Kidney (tissue), 14 donors: Measurements from ENCODE around the gene ELFN2. TPM values are rescaled to one million over a fixed set of nuclear protein-coding genes. Genes with fewer than 3 reads are reported as not detected.
"Not testable (repeated sequence)": the region's sequence is repeated elsewhere in the genome, so short reads cannot be mapped to it uniquely, and the experiment has no call there.

ENCODE experiments used
- DNase-seq, 5 donors: peaks; one replicate each; pipeline ENCODE4 v3.0.0-alpha.2; 2013 to 2020
- FAIRE-seq: peaks from 2 replicates; lab custom pipeline; 2012; peaks lifted over from hg19 to GRCh38; lab: Jason Lieb, UNC
- H3K27ac ChIP-seq, 2 donors: one replicate each; pipeline ENCODE4 v1.7.0; 2013; ENCODE audit warnings: low read depth in 2 of 2, low read length in 2 of 2, inconsistent platforms in 1 of 2
- H3K27me3 ChIP-seq: one replicate; pipeline ENCODE4 v1.7.1; 2013; ENCODE audit warnings: low read length, inconsistent platforms; ENCODE audit not compliant: control insufficient read depth, insufficient read depth
- H3K36me3 ChIP-seq, 3 donors: one replicate each; pipeline versions ENCODE4 v1.7.0 to v1.7.1; 2013; ENCODE audit warnings: low read length in 3 of 3, control low read depth in 1 of 3, inconsistent platforms in 1 of 3; ENCODE audit not compliant: insufficient read depth in 3 of 3, control insufficient read depth in 2 of 3
- H3K4me1 ChIP-seq, 3 donors: one replicate each; pipeline versions ENCODE4 v1.7.0 to v1.7.1; 2013; ENCODE audit warnings: low read length in 3 of 3, inconsistent platforms in 1 of 3, low read depth in 1 of 3; ENCODE audit not compliant: control insufficient read depth in 2 of 3, insufficient read depth in 2 of 3
- H3K4me3 ChIP-seq, 3 donors: one replicate each; pipeline versions ENCODE4 v1.7.0 to v1.8.1; 2013; ENCODE audit warnings: low read length in 3 of 3, control low read depth in 1 of 3, inconsistent platforms in 1 of 3
- H3K9ac ChIP-seq, 3 donors: one replicate each; pipeline versions ENCODE4 v1.7.0 to v1.7.1; 2013; ENCODE audit warnings: low read length in 3 of 3, control low read depth in 1 of 3, inconsistent platforms in 1 of 3
- H3K9me3 ChIP-seq, 3 donors: one replicate each; pipeline versions ENCODE4 v1.7.0 to v1.7.1; 2013; ENCODE audit warnings: low read length in 3 of 3, control low read depth in 1 of 3, inconsistent platforms in 1 of 3; ENCODE audit not compliant: control insufficient read depth in 2 of 3, insufficient read depth in 1 of 3
- intact Hi-C: fragments of 100-400 bp; cut with DNase I; formaldehyde crosslinking; loops from one replicate; pipeline ENCODE4 v1.11.1; 2022
- polyA plus RNA-seq: library from polyadenylated mRNA; stranded (reverse); fragments of 350-450 nt; fragmentation: Illumina TruSeq; extraction: RNeasy Lipid Tissue Mini Kit (QIAGEN cat#74804); gene quantifications from one replicate; pipeline ENCODE4 v1.2.3, GENCODE V29; 2014; ENCODE audit warnings: low read depth, low replicate concordance; ENCODE audit not compliant: insufficient read depth
- total RNA-seq: library from RNA; stranded (reverse); fragmentation: NEBNext Ultra II Directional; extraction: Animal tissue kit (Norgen Biotek cat#: 25700); gene quantifications from one replicate; pipeline ENCODE4 v1.2.1, GENCODE V29; 2021
- TF ChIP-seq, protein P1 (sequence below): IDR thresholded peaks from 3 replicates; pipeline ENCODE4 v1.5.1; 2012; ENCODE audit warnings: mild to moderate bottlenecking, moderate library complexity, borderline replicate concordance; ENCODE audit not compliant: insufficient read depth; ENCODE audit errors: extremely low read depth
- donor health status: control.
- donor health status: control.
- donor health status: control.
- donor health status: control.
- donor health status: control.
- donor health status: DM: yes; HTN: yes; CAD: no.
- donor health status: Normal renal cell carcinoma (clear cell type).

The ELFN2 gene
- total and polyA plus RNA-seq, 2 donors from 2014 or later = 0.19 to 4.6 TPM

DNA sequence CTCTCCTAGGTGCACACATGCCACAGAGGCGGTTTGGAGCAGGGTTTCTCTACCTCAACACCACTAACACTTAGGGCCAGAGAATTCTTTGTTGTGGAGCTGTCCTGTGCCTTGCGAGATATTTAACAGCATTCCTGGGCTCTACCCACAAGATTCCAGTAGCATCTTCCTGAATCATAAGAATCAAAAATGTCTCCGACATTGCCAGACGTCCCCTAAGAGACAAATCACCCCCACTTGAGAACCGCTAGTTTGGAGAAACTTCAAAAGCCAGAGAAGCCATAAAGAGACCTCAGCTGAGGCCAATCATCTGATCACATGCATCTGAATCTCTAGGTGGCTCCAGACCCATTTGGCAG is 42.8 kb upstream of the ELFN2 start:
- H3K27me3 ChIP-seq = no peaks in the 10 kb centered on the region
- FAIRE-seq = no peak

DNA sequence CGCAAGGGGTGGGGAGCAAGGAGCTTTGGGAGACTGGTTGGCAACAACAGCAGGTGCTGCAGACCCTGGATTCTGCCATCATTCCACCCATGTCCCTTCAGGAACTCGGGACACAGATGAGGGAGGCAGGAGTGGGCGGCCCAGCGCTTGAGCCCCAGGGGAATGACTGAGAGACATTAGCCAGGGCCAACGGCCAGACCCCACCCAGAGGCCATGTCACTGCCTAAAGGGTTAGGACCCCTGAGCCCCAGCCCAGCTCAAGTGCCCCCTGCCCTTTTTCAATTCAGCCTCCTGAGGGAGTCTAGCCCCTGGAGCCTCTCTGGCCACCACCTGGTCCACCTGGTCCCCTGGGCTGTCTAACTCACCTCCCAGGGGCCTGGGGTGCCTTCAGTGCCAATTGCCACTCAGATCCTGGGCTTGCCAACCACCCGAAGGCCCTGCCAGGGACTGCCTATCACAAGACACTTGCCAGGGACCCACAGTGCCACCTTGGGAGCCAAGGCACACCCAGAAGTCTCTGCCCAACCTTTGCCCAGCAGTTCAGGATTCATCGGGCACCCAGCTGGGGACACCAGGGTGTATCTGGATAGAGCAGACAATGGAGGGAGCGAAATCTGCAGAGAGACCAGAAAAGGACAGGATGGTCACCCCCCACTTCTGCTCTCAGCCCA is 42.3 kb upstream of the ELFN2 start:
- no peak overlapping the region for H3K27ac ChIP-seq
- DNase-seq (no peak), FAIRE-seq (no peak)
- no peaks in the 10 kb centered on the region for H3K4me1 ChIP-seq
- no peaks in the 10 kb centered on the region for H3K9me3 ChIP-seq
- no peaks in the 10 kb centered on the region for H3K36me3 ChIP-seq
- no peak overlapping the region for H3K4me3 ChIP-seq
- TF ChIP-seq, protein P1, sequence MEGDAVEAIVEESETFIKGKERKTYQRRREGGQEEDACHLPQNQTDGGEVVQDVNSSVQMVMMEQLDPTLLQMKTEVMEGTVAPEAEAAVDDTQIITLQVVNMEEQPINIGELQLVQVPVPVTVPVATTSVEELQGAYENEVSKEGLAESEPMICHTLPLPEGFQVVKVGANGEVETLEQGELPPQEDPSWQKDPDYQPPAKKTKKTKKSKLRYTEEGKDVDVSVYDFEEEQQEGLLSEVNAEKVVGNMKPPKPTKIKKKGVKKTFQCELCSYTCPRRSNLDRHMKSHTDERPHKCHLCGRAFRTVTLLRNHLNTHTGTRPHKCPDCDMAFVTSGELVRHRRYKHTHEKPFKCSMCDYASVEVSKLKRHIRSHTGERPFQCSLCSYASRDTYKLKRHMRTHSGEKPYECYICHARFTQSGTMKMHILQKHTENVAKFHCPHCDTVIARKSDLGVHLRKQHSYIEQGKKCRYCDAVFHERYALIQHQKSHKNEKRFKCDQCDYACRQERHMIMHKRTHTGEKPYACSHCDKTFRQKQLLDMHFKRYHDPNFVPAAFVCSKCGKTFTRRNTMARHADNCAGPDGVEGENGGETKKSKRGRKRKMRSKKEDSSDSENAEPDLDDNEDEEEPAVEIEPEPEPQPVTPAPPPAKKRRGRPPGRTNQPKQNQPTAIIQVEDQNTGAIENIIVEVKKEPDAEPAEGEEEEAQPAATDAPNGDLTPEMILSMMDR = no peak
- H3K27me3 ChIP-seq = no peaks in the 10 kb centered on the region
- intact Hi-C loops = no loop called here
- H3K9ac ChIP-seq = no peak overlapping the region

More for the DNA sequence above, 42.8 kb upstream of the ELFN2 start:
- Histone ChIP-seq H3K36me3 (no peaks in the 10 kb centered on the region), H3K27ac (no peak overlapping the region), H3K9ac (no peak overlapping the region), H3K9me3 (no peaks in the 10 kb centered on the region), H3K4me3 (no peak overlapping the region), H3K4me1 (no peaks in the 10 kb centered on the region)
- TF ChIP-seq, protein P1 = no peak
- intact Hi-C loops = no loop called here
- no peak for DNase-seq

DNA sequence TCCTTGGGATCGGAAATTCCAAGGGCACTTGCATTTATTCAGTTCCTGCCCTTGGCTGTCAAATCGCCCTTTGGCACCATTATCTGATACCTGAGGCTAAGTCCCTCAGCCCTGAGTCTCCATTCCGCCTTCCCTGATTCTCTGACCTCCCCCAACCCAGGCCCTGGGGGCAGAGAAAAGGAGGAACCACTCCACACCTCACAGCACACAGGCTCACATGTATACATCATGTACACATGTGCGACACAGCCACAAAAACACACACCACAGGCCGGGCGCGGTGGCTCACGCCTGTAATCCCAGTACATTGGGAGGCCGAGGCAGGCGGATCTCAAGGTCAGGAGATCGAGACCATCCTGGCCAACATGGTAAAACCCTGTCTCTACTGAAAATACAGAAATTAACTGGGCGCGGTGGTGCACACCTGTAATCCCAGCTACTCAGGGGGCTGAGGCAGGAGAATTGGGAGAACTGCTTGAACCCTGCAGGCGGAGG is 41.0 kb upstream of the ELFN2 start:
- H3K9ac ChIP-seq, H3K27ac ChIP-seq, intact Hi-C loops, H3K9me3 ChIP-seq, H3K4me1 ChIP-seq, DNase-seq, H3K36me3 ChIP-seq, H3K27me3 ChIP-seq, FAIRE-seq, H3K4me3 ChIP-seq: not testable (repeated sequence)

DNA sequence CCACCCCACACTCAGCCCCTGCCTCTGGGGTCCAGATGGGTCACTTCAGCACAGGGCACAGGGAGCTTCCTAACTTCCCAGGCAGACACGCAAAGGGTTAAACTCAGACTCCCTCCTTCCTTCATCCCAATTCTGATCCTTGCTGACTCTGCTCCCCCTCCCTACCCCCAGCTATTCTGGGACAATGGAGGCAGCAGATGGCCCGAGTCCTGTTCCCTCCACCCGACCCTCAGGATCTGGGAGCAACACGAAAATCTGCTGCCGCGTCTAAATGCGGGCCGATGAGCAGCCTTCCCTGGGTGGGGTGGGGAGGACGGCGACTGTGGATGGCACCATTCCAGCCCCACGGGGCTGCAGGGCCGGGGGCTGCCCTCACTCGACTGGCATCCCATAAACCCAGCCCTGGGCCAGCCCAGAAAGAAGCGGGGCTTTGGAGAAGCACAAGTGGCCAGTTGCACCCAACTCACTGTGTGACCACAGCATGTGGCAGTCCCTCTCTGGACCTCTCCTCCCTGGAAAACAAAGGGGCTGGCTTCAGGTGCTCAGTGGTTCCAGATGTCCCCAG is 40.2 kb upstream of the ELFN2 start:
- no peak overlapping the region for H3K4me3 ChIP-seq
- intact Hi-C loops = no loop called here
- H3K9me3 ChIP-seq = no peaks in the 10 kb centered on the region
- TF ChIP-seq, protein P1 = no peak
- H3K4me1 ChIP-seq = no peaks in the 10 kb centered on the region
- H3K36me3 ChIP-seq = no peaks in the 10 kb centered on the region
- H3K9ac ChIP-seq = no peak overlapping the region
- FAIRE-seq = no peak
- H3K27ac ChIP-seq = no peak overlapping the region
- no peak for DNase-seq
- H3K27me3 ChIP-seq = no peaks in the 10 kb centered on the region
